GM19193 (cell line): ENCODE data around the gene ZNF579.

Experiments used
- POLR2A ChIP-seq: IDR thresholded peaks from 4 replicates; pipeline ENCODE4 v1.6.1; 2011; ENCODE audit not compliant: insufficient read depth, insufficient read length; ENCODE audit errors: extremely low read depth

ZNF579 gene

GRCh38 chr19:55541091-55541490 is 39.6 kb downstream of the ZNF579 start:
- TF ChIP-seq POLR2A = no peak

GRCh38 chr19:55540619-55541018 is 40.0 kb downstream of the ZNF579 start:
- no peak for TF ChIP-seq POLR2A

- TF ChIP-seq POLR2A = no peak
Measured at GRCh38 chr19:55539090-55539984, 41.3 kb downstream of the ZNF579 start.

- TF ChIP-seq POLR2A = no peak
Measured at GRCh38 chr19:55538132-55538531, 42.5 kb downstream of the ZNF579 start.

- no peak for TF ChIP-seq POLR2A
Measured at GRCh38 chr19:55537741-55538111, 42.9 kb downstream of the ZNF579 start.

GRCh38 chr19:55536951-55537740 is 43.5 kb downstream of the ZNF579 start, which contains the start of gene SBK2:
Gene SBK2 (minus strand): TSS chr19:55537133. CDS start chr19:55536294, 839 bp downstream.
- no peak for TF ChIP-seq POLR2A

GRCh38 chr19:55536366-55536765 is 44.3 kb downstream of the ZNF579 start:
- no peak for TF ChIP-seq POLR2A

GRCh38 chr19:55535965-55536350 is 44.7 kb downstream of the ZNF579 start:
- no peak for TF ChIP-seq POLR2A

GRCh38 chr19:55535173-55535964 is 45.3 kb downstream of the ZNF579 start:
- no peak for TF ChIP-seq POLR2A

- TF ChIP-seq POLR2A = no peak
Measured at GRCh38 chr19:55530996-55531395, 49.7 kb downstream of the ZNF579 start.

GRCh38 chr19:55529636-55530234 is 50.9 kb downstream of the ZNF579 start:
- TF ChIP-seq POLR2A = no peak

GRCh38 chr19:55528030-55528803 is 52.4 kb downstream of the ZNF579 start:
- no peak for TF ChIP-seq POLR2A

GRCh38 chr19:55527197-55528029 is 53.2 kb downstream of the ZNF579 start:
- no peak for TF ChIP-seq POLR2A
